GM19328 (cell line): ENCODE data around the gene CAMKMT.

ENCODE experiments used
- ATAC-seq: cut with Tn5 transposase; IDR thresholded peaks from one replicate; pipeline ENCODE4 v1.9.1; 2021; ENCODE audit warnings: mild to moderate bottlenecking, moderate library complexity; ENCODE audit not compliant: unreplicated experiment

Gene CAMKMT

DNA sequence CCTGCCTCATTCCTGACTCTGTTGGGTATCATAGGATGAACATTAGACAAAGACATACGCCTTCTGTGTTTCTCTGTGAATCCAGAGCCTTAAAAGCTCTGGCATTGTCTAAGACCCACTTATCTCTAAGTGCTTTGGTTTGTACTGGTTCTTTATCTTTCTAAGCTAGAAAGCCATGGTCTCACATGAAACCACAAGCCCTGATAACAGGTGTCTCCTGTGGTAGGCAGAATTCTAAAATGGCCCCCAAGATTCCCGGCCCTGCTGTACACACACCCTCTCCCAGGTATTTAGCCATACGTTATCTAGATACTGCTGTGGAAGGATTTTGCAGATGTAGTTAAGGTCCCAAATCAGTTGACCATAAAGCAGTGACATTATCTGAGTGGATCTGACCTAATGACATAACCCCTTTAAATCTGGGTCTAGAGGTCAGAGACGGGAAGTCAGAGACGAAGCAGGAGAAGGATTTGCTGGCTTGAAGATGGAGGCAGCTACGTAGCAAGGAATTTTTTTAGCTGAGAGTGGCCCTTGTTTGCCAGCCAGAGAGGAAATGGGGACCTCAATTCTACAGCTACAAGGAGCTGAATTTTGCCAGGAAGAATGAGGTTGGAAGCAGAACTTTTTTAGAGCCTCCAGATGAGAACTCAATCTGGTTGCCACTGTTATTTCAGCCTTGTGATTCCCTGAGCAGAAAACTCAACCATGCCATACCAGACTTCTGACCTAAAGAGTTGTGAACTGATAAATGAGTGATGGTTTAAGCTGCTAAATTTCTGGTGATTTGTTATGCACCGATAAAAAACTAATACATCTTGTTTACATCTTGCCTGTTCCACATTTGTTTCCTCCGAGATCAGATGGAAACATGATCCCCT lies 186.7 kb downstream of the CAMKMT start:
- ATAC-seq = no peak

DNA sequence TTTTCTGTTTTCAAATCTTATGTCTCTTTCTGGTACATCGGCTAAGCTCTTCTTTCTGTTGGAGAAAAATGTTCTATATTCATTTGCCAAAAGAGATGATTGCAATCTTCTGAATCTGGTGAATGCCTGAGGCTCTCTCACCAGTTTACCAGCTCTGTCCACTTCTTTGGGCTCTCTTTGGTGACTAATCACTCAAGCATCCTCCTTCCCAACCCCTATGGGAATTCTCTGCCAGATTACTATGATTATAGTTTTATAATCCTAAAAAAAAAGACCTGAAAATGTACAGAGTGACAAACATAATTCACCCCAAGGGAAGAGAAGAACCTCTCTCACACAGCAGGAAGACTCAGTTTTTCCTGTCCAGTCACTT lies 187.3 kb downstream of the CAMKMT start:
- ATAC-seq = no peak

DNA sequence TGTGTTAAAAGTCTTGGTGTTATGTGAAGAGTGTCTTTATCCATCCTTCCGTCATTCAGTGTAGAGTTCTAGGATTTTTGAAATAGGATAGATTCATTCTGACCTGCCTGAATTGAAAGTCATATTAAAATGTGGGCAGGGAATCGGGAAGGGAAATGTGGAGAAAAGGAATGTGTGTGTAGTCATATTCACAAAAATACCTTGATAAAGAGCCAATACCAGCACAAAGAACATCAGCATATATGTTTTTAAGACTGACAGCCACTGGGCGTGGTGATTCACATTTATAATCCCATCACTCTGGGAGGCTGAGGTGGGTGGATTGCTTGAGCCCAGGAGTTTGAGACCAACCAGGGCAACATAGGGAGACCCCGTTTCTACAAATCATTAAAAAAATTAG lies 188.1 kb downstream of the CAMKMT start:
- ATAC-seq = no peak

DNA sequence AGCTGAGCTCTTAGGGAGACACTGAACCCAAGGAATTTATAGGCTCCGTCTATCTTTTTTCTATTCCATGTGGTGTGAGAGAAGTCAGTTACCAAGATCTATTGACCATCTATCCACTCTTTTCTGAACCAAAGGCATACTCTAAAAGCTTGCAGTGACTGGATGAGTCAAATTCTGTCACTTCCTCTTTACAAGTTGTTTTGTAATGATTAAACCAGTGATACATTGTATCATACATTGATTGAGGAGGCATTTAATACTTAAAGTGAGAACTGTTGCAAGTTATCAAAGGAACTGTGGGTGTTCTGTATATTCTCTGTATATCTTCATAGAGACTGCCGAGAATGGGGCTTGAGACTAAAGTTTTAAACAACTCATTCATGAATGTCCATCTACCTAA lies 188.8 kb downstream of the CAMKMT start:
- no peak for ATAC-seq

DNA sequence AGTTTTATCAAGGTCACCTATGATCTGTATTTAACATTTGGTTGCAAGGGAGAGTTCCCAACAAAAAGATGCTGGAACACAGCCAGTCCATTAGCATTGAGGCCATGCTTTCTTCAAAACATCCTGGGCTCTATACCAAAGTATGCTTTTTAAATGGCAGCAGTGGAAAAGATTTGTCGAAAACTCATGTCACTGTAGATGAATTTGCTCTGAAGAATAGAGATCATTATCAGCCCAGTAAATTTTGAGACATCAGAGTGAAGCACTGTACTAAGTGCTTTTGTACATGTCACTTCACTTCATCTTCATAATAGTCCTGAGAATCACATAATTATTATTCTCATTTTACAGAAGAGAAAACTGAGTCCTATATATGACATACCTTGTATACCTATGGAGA lies 189.8 kb downstream of the CAMKMT start:
- no peak for ATAC-seq

DNA sequence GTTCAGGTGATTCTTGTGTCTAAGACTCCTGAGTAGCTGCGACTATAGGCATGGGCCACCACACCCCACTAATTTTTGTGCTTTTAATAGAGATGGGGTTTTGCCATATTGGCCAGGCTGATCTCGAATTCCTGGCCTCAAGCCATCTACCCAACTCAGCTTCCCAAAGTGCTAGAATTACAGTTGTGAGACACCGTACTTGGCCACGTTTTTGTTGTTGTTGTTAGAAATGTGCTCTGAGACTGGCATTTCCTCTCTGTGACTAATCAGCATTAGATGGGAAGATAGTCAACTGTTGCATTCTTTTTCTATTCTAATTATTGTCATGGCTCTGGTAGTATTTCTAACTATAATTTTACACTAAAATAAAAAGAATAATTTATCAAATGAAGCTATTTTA lies 191.7 kb downstream of the CAMKMT start:
- no peak for ATAC-seq

DNA sequence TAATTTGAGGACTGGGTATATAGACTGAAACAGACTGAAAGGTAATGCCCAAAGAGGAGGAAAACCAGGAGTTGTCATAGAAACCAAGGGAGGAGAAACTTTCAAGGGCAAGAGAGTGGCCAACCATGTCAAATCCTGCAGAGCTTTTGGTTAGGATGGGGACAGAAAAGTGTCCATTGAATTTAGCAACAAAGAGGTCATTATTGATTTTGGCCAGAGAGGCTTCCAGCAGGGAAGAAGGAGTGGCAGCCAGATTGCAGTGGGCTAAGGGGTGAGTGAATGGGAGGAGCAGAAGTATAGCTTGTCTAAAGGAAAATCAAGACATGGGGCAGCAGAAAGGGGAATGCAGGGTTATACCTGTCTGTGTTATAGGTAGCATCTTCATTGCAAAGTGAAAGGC lies 194.0 kb downstream of the CAMKMT start:
- ATAC-seq = no peak

DNA sequence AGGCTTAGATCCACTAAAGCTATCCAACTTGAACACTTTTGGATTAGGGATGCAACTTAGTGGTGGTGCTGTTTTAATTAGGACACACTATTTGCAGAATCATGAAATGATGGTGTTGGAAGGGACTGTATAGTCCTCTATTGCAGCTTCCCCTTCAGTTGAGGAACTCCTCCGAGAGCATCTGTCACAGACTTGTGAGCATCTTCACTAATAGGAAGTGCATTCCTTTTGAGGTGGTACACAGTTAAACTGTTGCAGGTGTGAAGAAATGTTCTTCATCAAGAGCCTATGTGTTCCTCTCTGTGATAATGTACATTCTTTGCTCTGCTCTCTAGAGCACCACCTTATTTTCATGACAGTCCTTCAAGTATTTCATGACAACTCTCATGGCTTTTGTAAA lies 197.4 kb downstream of the CAMKMT start:
- no peak for ATAC-seq

DNA sequence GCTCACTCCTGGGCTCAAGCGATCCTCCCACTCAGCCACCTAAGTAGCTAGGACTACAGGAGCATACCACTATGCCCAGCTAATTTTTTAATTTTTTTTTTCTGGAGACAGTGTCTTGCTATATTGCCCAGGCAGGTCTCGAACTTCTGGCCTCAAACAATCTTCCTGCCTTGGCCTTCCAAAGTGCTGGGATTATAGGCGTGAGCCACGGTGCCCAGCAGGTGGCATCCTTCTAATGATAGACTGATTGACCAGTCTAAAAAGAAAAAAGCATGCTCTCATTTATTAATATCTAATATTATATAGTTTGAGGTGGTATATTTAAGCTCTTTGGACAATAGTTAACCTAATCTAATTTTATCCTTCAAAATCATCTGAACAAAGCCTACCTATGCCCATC lies 198.6 kb downstream of the CAMKMT start:
- no peak for ATAC-seq

DNA sequence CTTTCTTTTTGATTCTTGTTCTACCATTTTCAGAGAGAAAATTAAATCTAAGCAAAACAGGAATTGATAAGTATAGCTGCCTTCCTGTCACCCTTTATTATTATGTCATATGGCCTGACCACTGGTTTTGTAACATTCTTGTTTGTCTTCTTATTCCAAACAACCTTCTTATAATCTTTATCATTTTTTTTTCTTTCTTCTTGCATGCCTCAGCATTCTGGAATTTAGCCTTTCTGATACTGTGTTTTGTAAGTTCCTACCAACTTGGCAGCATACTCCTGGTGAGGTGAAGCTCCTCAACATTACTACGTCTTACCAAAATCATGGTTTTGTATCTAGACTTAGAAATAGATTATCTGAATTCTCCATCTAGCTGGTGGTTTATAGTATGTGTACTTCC lies 199.2 kb downstream of the CAMKMT start:
- no peak for ATAC-seq

DNA sequence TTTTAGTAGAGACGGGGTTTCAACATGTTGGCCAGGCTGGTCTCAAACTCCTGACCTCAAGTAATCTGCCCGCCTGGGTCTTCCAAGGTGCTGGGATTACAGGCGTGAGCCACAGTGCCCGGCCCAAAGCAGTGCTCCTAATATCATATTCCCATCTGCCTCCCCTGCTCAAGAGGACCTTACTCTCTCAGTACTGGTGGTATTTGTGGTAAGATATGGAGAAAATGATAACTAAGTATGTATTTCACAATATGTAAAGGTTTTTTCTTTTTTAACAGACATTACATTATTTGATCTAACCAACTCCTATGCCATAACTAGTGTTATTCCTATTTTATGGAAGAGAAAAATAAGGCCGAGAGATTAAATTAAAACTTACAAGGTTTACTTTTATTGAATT lies 201.0 kb downstream of the CAMKMT start:
- no peak for ATAC-seq

DNA sequence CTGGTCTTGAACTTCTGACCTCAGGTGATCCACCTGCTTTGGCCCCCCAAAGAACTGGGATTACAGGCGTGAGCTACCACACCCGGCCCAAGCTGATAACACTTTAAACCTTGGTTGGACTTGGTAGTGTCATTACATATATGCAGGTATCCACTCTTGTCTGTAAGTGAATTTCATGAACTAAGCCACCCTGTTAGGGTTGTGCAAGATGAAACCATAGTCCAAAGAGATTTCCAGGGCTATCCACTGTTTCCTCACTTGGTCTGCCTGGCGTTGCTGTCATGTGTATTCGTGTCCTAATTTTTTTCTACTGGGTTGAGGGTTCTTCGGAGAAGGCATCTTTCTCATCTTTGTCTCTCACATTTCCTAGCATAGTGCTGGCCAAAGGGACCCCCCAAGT lies 203.0 kb downstream of the CAMKMT start:
- no peak for ATAC-seq

DNA sequence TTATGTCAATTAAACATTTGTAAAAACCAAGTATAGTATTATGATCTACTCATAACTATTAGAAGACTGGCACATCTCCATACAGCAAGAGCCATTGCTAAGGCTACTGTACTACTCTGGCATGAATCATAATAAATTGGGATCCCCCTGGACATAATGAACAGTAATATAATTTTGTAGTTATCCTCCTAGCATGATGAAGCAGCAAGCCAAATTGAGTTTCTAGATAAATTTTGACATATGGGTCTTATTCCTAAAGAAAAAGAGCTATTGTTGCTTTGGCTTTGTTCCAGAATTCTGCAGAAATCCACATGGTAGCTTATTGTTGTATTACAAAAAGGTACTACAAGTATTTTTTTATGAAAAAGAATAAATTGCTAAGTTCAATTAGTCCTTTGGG lies 204.3 kb downstream of the CAMKMT start:
- no peak for ATAC-seq

DNA sequence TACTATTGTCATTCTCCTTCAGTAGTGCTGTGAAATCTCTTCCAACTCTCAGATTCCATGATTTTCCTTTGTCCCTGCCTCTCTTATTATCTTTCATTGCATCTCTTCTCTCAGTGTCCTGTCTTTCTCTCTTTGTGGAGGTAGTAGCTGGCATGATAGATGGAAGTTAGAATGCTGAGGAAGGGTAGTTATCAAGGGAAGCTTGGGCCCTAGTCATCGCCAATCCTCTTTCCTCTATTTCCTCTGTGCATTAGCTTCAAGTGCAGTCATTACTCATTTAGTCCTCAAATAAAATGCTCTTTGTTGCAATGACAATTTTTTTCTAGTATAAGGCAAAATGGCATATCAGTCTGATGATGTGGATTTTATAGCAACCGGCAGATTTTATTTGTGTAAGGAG lies 207.7 kb downstream of the CAMKMT start:
- no peak for ATAC-seq

DNA sequence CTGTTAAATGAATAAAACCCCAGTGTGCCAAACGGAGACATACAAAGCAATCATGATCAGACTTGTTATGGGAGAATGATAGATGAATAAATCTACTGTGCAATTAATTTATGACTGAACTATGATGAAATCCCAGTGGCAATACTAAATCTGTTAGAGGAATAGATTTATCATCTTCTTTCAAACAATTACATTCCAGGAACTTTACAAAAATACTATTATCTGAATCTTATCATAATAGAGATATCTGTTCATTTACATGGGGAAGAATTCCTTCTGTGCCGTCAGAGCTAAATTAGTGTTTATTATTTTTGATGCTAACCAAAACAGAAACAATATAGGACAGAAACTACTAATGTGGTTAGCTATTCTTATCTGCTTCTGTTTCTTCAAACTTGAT lies 208.5 kb downstream of the CAMKMT start:
- no peak for ATAC-seq

DNA sequence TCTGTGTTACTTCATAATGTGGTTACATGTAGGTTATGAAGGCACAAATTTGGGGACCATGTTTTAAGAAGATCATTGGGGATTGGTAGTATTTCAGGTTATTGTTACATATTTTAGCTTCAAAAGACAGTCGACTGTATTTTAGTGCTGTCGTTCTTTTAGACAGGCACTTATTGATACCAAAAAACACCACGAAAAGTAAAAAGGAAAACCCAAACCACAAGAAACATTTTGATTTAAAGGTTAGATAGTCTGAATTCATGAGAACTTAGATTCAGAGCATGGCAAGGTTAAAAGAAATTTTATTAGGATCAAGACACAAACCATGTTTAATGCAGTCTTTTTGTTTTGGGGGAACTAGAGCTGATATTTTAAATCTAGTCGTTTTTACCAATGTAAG lies 209.0 kb downstream of the CAMKMT start:
- ATAC-seq = no peak

DNA sequence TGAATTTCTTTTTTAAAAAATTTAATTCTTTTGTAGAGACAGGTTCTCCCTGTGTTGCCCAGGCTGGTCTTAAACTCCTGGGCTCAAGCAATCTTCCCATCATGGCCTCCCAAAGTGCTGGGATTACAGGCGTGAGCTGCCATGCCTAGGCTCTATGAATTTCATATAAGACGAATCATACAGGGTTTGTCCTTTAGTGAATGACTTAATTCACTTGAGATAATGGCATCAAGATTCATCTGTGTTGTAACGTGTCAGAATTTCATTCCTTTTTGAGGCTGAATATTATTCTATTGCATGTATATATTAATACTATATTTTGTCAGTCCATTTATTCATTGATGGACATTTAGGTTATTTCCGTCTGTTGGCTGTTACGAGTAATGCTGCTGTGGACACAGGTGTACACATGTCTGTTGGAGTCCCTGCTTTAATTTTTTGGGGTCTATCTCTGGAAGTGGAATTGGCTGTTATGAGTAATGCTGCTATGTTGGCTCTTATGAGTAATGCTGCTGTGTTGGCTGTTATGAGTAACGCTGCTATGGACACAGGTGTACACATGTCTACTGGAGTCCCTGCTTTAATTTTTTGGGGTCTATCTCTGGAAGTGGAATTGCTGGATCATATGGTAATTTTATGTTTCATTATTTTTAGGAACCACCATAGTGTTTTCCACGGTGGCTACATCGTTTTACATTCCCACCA lies 210.6 kb downstream of the CAMKMT start:
- ATAC-seq = no peak

DNA sequence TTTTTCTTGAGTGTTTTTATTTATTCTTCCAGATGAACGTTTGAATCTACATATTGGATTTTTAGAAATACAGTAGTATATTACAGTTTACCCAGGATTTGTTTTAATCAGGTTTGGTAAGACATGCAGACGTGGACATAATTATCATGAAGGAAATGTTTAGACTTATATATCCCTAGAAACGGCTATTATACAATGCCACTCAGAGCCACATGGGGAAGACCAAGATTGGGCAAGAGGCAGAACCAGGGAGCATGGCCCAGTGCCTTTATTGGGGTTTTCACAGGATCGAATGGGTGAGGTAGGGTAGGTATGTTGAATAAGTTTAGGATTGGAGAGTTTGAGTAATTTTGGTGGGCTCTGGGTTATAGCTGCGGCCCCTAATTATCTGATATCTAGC lies 212.2 kb downstream of the CAMKMT start:
- no peak for ATAC-seq

DNA sequence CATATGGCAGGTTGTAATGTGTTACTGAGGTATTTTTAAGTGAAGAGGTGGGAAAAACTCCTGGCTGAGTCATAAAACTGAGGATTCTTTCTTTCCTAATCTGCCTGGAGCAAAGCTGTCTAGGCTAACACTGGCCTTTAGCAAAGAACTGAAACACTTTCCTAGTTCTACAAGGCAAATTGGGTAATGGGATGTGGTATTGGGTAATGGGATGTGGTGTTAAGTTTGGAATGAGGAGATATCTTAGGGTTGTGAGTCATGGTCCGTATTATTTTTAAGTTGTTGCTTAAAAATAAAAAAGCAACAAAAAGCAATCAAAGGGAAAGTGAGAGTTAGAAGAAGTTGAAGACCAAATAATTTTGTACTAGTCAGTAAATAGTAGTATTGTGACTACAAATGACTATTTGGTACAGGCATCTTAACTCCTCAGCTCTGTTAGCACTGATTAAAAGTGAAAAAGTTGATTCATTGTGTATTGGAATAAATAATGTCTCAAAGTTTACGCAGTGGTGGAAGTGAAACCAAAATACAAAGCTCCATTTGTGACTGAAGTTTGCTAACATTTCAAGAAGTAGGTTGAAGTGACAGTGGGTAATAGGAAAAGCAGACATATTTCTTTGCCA lies 216.8 kb downstream of the CAMKMT start:
- ATAC-seq = no peak

DNA sequence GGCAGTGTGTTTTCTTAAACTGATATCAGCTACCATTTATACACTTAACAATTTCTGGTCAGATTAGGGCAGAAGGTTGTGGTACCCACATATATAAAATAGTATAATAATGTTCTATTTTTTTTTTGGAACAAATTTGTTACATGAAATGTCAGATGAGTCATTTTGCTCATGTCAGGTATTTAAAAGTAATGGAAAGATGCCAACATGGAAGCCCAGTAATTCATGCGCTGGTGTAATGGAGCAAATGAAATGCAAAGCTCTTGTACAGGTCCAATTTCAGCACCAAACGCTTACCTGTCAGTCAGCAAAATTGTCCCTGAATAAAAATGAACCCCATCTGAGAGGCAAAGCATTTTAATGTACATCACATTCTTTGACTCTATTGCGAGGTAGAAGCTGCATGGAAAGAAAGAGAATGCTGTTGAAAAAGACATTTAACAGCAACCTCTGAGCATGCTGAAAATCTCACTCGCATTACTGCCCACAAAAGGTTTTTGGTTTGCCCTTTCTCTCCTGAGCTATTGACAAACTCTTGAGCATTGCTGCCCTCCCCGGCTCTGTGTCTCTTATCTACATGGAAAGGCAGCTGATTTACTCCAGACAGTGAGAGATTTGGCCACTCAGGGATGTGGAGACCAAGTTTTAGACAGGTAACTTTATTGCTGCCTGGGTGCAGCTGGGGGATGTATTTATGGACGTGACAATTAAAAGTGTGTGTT lies 217.5 kb downstream of the CAMKMT start:
- no peak for ATAC-seq

DNA sequence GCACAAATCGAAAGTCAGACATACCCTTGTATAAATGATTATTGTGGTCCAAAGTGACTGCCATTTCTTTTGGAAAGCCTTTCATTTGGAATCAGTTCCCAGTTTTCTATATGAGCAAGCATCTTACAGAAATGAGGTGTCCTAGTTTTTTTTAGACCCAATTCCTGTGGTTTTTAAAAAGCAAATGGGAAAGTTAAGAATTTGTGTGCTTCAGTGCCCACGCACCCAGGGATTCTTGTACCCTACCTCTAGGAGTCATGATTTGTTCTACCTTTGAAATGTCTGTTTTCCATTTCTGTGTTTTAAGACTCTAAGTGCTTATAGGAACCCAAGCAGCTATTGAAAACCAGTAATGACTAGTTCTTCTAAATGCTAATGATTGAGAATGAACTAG lies 218.1 kb downstream of the CAMKMT start:
- no peak for ATAC-seq
